HEK293 (cell line): ENCODE measurements around the gene PDE4DIP.
"Not testable (repeated sequence)": the region's sequence is repeated elsewhere in the genome, so short reads cannot be mapped to it uniquely, and the experiment has no call there.

Experiments used
- CTCF ChIA-PET: fragments of 350-600 bp; formaldehyde crosslinking; extraction: SDS; loops from one replicate; lab custom pipeline; 2021; ENCODE audit warnings: antibody characterized with exemption; lab: Yijun Ruan, JAX
- POLR2A ChIA-PET: fragments of 300-600 bp; formaldehyde crosslinking; extraction: SDS; loops from one replicate; lab custom pipeline; 2020; ENCODE audit warnings: antibody characterized with exemption, inconsistent platforms; lab: Yijun Ruan, JAX
- H3K27ac ChIP-seq: fragments of 200-500 bp; sonication (Bioruptor generic); 2 replicates; pipeline ENCODE4 v1.5.1; 2014; ENCODE audit warnings: low read depth, low read length, control low read depth, inconsistent platforms; ENCODE audit errors: extremely low read depth
- H3K36me3 ChIP-seq, 2 experiments: fragments of 200-500 bp in 1 of 2; sonication (Bioruptor generic) in 1 of 2; 1 replicate in 1 of 2; 2 replicates in 1 of 2; pipeline ENCODE4 v1.5.1; 2014 to 2017; ENCODE audit warnings: inconsistent platforms in 2 of 2, low read length in 2 of 2; ENCODE audit not compliant: control insufficient read depth in 2 of 2, insufficient read depth in 1 of 2
- H3K4me1 ChIP-seq: fragments of 200-500 bp; sonication (Bioruptor generic); 2 replicates; pipeline ENCODE4 v1.5.1; 2014; ENCODE audit warnings: mild to moderate bottlenecking, low read length, inconsistent platforms; ENCODE audit not compliant: control insufficient read depth, insufficient read depth
- H3K4me3 ChIP-seq: 2 replicates; pipeline ENCODE4 v1.5.1; 2011; ENCODE audit warnings: low read depth, mild to moderate bottlenecking, control low read depth, low read length, moderate library complexity
- H3K9me3 ChIP-seq: fragments of 200-500 bp; sonication (Bioruptor generic); 2 replicates; pipeline ENCODE4 v1.5.1; 2014; ENCODE audit warnings: low read depth, low read length, inconsistent platforms; ENCODE audit not compliant: control insufficient read depth, insufficient read depth

PDE4DIP gene

DNA sequence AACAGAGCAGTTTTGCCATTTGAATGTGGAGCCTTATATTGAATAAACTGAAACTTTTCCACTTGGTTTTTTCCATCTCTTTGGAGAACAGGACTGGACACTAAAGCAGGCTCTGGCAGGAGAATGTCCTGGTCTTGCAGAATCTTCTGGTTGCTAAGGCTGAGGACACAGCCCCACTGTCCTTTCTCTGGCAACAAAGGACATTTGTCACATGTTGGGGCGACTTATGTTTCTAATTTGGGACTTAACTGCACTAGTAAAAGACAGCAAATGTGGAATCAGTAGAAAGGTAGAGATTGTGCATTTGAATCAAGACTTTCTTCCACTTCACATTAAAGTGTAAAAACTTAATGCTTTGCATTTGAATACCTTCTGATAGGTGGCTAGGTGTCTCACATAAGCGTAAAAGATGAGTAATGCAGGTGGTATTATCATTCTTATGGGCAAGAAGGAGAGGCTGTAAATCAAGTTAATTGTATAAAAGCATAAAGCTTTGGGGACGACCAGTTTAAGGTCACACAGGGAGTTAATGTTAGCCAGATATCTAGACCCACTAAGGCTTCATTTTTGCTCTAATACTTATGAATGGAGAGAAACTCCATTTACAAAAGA lies 74.7 kb downstream of the PDE4DIP start:
- H3K9me3 ChIP-seq, H3K27ac ChIP-seq, CTCF ChIA-PET, H3K4me3 ChIP-seq, H3K36me3 ChIP-seq, POLR2A ChIA-PET, H3K4me1 ChIP-seq: not testable (repeated sequence)

DNA sequence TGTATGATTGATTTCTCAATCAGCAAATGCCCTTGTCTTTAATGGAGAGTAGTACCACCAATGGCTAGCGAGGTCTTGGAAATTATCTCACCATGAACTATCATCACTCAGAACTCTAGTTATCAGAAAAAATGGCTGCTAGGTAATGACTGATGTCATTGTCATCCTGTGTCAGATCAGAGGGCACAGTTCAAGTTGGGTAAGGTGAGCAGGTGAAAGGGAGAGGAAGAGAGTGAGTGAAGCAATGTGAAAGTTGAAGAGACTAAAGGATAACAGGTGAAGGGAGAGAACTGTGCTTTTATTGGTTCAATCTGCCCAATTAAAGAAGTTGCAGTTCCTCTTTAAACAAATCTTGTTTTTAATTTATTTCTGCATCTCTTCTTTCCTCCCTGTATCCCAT lies 76.8 kb downstream of the PDE4DIP start:
- H3K4me1 ChIP-seq, CTCF ChIA-PET, POLR2A ChIA-PET, H3K27ac ChIP-seq, H3K36me3 ChIP-seq, H3K9me3 ChIP-seq, H3K4me3 ChIP-seq: not testable (repeated sequence)

DNA sequence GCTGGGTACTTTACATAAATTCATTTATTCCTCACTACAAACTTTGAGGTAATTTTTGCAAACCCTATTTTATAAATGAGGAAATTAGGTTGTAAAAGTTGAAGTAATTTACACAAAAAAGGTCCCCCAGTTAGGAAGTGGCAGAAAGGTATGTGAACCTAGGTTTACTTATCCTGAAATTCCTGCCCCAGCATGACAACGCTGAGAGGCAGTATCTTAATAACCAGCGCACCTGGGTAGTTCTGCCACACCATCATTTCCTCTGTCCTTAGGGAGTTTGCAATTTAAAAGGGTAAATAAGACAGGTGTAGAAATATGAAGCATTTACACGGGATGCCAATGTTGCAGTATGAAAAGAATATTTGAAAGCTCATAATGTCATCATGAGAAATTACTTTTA lies 79.6 kb downstream of the PDE4DIP start:
- H3K27ac ChIP-seq, H3K9me3 ChIP-seq, POLR2A ChIA-PET, CTCF ChIA-PET, H3K4me1 ChIP-seq, H3K4me3 ChIP-seq, H3K36me3 ChIP-seq: not testable (repeated sequence)

DNA sequence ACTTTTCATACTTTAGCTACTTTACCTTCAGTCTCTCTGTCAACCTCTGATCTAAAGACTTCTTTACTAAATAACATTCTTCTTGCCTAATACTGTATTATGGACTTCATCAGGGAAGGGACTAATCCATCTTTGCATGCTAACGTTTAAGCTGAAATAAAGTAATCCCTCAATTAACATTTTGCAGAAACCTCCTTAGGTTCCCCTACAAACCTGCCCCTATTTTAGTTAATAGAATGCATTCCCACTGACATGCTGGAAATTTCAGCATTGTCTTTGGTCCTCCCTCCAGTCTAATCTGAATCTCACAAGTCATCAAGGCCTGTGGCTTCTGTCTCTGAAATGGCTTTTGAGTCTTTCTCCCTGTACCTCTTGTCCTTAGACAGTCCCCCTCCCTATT lies 83.4 kb downstream of the PDE4DIP start:
- CTCF ChIA-PET, H3K27ac ChIP-seq, H3K4me3 ChIP-seq, H3K9me3 ChIP-seq, H3K4me1 ChIP-seq, POLR2A ChIA-PET, H3K36me3 ChIP-seq: not testable (repeated sequence)

- CTCF ChIA-PET, H3K36me3 ChIP-seq, H3K4me3 ChIP-seq, H3K9me3 ChIP-seq, H3K27ac ChIP-seq, H3K4me1 ChIP-seq, POLR2A ChIA-PET: not testable (repeated sequence)
These were observed 85.0 kb downstream of the PDE4DIP start for GRCh38 chr1:148929253-148929652.

- CTCF ChIA-PET, H3K4me3 ChIP-seq, H3K27ac ChIP-seq, H3K4me1 ChIP-seq, POLR2A ChIA-PET, H3K36me3 ChIP-seq, H3K9me3 ChIP-seq: not testable (repeated sequence)
These were observed 91.3 kb downstream of the PDE4DIP start for GRCh38 chr1:148935381-148936002.

- H3K4me3 ChIP-seq, H3K4me1 ChIP-seq, H3K9me3 ChIP-seq, POLR2A ChIA-PET, H3K27ac ChIP-seq, H3K36me3 ChIP-seq, CTCF ChIA-PET: not testable (repeated sequence)
These were observed 98.7 kb downstream of the PDE4DIP start for GRCh38 chr1:148942906-148943305.

GRCh38 chr1:148945130-148945529 lies 100.9 kb downstream of the PDE4DIP start:
- CTCF ChIA-PET, H3K4me3 ChIP-seq, H3K27ac ChIP-seq, H3K36me3 ChIP-seq, H3K9me3 ChIP-seq, POLR2A ChIA-PET, H3K4me1 ChIP-seq: not testable (repeated sequence)

DNA sequence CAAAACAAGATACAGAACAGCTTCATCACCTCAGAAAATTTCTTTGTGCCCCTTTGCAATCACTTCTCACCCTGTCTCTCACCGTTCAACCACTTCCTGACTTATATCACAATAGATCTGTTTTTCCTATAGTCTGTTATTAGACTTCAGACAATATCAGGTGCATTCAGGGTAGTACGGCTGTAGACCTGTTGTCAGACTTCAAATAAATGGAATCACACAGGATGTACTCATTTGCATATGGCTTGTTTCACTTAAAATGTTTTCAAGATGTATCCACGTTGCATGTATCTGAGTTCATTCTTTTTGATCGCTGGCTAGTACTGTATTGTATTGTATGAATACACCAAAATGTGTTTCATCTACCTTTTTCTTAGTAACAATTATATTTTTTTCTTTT lies 104.5 kb downstream of the PDE4DIP start:
- H3K4me1 ChIP-seq, H3K9me3 ChIP-seq, POLR2A ChIA-PET, H3K27ac ChIP-seq, CTCF ChIA-PET, H3K36me3 ChIP-seq, H3K4me3 ChIP-seq: not testable (repeated sequence)
